Stromal cell of bone marrow (primary cell): ENCODE measurements around the gene AOPEP.
"Not testable (repeated sequence)": the region's sequence is repeated elsewhere in the genome, so short reads cannot be mapped to it uniquely, and the experiment has no call there.

Experiments used
- DNase-seq: peaks from one replicate; pipeline ENCODE4 v3.0.0-alpha.2; 2012; ENCODE audit warnings: low read depth

The AOPEP gene

DNA sequence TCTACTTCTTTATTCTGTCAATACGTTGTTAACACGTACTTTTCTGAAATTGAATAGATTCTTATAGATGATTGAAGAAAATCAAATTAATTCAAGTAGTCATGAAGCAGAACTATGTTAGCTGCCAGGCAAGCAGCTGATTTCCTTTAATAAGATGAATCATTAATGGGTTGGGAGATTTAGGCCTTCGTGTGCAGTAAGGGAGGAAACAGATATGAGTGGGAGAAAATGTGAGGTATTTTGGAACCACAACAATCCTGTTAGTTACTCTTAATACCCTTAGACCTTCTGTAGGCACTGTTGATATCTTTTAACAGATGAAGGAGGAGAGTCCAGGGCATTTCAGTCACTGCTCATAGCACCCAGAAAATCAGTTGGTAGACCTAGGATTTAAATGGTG lies 121.0 kb downstream of the AOPEP start:
- DNase-seq, result peak; percentile 70

DNA sequence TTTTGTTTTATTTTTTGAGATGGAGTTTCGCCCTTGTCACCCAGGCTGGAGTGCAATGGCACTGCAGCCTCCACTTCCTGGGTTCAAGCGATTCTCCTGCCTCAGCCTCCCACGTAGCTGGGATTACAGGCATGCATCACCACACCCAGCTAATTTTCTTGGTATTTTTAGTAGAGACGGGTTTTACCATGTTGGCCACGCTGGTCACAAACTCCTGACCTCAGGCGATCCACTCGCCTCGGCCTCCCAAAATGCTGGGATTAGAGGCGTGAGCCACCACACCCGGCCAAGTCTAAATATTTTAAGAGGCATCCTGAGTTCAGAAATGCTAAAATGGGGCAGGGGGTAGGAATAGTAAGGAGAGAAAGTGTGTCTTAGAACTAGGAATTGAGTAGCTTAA lies 122.3 kb downstream of the AOPEP start:
- not testable (repeated sequence) for DNase-seq

DNA sequence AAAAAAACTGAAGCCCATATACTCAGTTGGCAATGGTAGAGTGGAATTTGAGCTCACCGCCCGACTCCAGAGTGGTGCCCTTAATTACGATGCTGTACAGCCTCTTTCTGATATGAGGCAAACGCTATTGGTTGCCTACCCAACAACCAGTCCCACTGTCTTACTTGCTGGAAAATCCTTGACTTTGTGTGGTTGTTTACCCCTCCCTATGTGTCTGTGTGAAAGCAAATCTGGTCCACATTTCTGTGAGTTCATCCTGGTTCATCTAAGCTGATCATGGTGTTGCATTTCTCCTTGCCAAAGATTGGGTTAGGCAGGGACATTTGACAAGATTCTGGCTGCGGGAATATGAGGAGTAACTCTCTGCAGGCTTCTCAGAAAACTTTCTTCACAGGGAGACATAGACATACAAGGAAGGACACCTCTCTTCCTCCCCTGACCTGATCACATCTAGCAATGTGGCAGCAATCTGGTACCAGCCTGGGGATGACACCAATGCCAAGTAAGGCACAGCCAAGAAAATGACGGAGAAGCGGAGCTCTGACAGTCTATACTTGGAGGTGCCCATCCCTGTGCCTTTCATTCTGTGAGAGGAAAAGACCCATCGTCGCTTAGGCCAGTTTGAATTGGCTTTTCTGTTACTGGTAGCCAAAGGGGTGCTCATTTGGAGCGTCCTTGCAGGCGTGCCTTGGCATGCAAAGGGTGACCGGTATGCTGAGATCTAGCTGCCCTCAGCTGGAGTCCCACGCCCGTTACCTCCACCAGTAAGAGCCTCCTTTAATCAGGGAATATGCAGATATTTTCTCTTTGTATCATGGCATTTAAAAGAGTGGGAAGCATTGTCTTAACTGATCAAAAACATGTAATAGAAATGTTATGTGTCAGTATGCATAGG lies 124.3 kb downstream of the AOPEP start:
- DNase-seq, result no peak

DNA sequence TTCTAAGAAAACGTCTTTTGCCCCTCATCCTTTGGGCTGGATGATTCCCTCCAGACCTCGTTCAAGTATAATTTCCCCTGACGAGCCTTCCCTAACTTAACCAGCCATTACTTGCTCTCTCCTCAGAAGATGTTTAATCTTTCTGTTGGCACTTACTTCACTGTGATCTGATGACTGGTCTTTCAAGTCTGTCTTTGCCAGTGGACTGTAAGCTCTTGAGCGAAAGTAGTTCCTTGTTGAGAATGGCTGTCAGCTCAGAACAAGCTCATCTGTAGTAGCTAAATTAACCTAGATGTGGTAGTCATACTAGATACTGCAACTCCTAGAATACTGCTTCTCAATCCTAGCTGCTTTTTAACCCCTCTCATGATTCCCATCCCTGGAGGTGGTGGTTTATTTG lies 125.0 kb downstream of the AOPEP start:
- no peak for DNase-seq

DNA sequence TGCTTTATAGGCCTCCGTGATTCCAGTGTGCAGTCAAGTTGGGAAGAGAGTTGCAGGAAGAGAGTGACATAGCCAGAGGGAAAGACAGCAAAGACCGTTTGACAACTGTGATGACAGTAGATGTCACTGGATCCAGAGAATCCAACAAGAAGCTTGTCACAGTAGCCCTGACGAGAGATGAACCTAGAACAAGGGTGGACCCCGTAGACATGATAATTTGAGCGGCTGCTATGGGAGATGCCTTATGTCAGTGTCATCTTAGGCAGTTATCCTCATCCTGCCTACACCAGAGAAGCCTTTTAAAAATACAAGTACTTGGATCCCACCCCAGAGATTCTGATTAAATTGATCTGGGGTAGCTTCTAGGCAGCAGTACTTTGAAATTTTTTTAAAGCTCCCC lies 125.4 kb downstream of the AOPEP start:
- DNase-seq, result no peak

DNA sequence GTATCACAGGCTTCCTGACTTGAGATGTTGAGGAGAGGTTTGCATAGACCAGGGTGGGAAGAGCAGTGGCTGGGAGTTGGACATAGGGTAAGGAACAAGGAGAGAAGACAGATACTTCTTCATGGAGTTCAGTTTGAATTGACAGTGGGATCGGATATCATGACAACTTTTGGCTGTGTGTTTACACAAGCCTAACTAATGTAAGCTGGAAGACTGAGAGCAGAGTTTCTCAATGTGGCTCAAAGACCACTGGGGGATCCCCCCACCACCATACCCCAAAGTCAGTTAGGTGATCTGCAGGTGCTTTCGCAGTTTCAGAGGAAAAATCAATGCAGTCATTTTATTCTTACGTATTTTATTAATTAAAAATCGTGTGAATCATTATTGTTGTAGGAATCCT lies 125.9 kb downstream of the AOPEP start:
- no peak for DNase-seq

DNA sequence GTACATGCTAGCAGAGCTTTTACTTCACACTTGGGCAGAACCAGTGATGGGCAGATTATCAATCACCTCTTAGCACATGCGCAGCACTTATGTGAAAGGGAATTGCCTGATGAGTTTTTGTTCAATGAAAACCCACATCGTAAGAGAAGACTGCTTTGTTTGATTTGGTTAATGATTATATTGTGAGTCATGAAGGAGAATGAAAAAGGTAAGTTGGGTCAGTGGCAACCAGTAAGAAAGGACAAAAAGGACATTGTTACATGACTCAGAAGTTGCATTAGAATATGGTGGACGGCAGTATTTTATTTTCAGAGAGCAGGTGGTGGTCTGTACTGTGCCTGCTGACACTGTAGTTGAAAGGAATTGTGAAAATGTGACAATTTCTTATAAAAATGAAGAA lies 127.4 kb downstream of the AOPEP start:
- DNase-seq, result no peak

DNA sequence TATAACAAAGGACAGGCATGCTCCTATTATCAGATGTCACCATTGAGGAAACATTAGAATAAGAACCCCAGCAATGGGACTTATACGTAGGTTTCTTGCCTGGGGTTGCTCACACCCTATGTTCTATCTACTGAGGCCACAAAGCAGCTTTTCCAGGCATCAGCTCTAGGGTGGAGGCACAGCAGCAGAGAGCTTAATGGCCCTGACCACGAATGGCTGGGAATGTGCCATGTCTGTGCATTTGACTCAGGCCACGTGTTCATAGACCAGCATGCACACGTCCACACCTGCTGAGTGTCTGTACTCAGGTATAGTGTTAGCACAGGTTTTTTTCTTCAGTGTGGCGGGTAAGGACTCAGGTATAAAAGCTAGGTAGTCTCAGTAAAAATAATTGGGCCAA lies 129.4 kb downstream of the AOPEP start:
- no peak for DNase-seq

DNA sequence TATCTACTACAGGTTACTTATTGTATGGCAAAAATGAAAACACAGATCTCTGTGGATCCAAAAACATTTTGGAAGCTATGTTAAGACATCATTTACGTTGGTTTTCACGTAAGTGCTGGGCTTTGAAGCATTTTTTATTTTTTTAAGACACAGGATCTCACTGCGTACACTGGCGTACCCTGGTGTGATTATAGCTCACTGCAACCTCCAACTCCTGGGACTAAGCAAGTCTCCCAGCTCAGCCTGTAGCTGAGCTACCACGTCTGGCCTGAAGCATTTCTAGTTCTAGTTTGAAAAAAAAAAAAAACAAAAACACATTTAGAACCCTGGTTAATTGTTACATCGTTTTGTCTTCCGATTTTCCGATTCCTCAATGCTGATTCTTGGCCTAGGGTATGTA lies 131.3 kb downstream of the AOPEP start:
- DNase-seq, result no peak

DNA sequence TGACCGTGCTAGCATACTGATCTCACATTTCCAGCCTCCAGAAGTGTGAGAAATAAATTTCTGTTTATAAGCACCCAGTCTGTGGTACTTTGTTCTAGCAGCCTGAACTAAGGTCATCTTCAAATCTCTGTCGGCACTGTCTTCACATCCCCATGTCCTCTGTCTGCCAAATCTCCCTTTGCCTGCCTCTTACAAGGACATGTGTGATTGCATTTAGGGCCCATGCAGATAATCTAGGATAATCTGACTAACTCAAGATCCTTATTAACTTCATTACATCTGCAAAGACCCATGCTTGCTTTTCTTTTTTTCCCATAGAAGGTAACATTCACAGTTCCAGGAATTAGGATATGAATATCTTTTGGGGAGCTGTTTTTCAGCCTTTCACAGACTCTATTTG lies 132.7 kb downstream of the AOPEP start:
- no peak for DNase-seq

DNA sequence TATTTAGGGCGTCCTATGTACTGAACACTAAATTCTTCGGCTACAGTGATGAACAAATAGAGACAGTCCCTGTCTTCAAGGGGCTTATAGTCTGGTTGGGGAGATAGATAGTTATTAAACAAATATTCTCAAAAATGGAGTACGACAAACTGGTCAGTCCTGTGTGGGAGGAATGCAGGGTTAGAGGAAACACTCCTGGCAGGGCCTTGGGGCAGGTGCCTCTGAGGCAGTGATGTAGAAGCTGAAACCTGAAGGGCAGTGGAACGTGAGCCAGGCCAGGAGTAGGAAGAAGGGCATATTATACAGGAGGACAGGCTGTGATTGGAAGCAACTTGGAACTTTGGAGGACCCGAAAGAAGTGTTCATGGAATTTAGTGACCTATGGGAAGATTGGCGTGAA lies 133.4 kb downstream of the AOPEP start:
- no peak for DNase-seq

DNA sequence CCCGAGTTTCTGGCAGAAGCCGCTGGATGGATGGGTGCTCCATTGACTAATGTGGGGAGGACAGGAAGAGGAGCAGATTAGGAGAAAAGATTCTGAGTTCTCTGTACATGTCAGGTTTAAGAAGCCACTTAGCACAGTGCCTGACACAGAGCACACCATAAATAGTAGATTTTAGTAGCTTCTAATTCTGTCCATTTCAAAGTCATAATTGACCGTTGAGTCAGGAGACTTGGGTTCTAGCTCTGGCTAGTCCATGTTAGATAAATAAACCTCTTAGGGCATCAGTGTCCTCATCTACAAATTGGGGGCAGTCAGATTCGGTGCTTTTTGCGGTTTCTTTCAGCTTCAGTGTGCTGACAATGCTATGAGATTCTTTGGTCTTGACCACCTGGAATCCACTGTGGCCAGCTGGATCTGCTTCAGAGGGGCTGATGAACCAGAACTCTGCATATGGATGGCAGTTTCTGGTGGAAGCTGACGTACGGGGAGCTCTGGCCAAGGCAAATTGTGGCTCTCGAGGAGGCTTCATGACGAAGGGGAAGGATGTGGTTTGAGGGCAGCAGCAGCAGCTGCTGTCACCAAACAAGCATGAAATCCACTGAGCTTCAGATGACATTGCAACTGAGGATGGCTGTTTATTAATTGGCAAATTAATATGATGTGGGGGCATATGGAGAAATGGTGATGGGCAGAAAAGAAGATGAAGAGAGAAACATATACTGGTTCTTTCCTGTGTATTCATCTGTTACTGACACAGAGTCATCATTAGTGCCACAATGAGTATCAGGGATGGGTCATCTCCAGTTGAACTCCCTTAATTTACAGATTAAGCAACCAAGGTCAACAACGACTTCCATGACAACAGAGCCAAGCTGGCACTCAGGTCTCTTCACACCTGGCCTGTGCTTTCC lies 134.4 kb downstream of the AOPEP start:
- peak; percentile 81 for DNase-seq

DNA sequence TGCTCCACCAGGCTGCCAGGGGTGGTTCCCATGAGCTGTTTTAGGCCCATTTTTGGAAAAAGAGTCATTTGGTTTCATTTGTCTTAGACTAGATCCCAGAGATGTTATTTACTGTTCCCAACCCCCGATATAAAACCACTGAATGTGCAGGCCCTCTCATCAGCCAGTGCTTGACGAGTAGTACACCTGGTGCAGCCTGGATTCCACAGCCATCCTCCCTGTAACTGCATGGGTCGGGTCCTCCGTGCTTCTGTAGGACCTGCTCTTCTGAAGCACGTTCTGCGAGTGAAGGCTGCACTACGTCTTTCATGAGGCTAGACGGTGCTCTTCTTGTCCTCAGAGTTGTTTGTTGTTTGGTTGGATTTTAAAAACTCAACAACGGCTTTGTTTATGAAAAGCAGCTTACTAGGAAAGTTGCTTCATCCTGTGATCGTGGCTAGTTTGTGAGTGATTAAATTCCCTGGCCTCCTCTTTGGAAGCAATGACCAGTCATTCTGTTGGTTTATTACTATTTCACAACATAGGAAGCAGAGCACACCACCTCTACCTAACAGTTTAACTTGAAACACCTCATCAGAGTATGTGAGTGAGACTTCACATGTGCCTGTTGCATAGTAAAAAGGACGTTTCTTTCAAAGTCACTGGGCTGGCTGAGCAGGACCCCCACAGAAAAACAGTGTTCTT lies 135.2 kb downstream of the AOPEP start:
- DNase-seq, result peak; percentile 85

DNA sequence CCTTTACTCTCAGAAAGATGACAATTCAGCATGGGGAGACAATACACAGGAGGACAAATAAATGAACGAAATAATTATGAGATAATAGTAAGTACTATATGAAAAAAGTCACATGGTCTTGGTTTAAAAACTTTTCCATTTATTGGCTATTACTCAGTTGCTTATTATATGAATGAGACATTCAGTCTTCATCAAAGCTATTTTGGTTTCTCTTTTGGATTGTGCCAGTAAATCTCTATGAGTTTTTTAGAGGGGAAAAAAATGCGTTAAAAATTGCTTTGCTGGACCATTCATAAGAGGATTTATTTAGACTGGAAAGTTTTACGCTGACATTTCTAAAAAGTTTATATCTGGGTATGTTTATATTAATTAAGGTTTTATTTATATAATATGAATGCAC lies 137.7 kb downstream of the AOPEP start:
- DNase-seq, result no peak

DNA sequence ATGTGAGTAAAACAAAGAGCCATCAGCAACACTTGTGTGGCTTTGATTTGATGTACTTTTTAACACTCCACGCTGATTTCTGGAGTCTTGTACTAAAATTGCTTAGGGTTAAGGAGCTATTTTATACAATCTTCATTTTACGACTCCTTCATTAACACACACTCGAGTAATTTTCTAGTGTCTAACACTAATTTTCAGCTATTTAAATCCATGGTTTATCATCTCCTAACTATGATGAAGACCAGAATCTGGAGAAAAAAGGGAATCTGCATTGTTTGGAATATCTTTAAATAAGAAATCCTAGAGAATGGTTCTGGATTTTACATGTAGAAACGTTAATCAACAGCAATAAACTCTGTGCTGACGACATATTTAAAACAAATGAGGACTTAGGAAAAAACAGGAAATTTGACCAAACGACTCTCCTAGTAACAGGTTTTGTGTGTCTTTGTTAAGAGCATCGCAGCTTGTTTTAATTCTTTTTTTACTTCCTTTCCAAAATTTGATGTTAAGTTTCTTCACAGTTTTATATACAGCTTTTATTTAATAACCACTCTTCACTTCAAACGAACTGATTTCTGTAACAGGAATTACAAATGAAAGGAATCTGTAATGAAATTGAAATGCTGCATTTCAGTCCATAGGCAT lies 138.5 kb downstream of the AOPEP start:
- DNase-seq, result no peak

DNA sequence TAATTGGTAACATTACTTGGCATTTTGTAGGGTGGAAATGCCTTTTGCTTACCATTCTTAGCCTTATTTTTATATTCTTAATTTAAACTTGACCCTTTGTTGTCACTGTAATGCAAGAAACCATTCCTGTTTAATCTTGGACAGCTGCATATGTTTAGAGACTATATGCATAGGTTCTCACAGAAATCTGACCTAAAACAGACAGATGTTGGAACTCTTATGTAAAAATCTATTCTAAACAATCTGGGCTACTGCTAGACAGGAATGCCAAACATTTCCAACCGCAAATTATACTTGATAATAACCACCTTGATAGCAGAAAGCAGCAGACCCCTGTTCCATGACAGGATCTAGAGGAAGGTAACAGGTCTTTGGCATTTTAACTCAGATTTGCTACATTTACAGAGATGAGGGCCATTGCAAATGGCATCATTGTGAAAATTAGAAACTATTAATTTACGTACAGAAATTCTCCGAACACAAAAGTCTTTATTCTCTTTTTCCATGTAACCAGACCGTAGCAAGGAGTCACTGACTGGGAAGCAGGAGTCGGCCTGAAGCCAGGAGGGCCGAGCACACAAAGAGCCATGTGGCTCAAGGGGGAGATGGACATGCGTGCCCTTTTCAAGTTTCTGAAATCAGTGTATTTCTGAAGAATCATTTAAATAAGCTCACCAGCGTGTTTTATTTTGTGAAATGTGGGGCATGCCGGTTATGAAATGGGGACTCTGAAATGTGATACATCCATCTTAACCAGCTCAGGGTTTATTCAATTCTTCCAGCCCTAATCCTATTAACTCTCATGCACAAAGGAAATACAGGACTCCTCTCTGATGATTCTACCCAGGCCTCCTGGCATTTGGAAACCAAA lies 139.3 kb downstream of the AOPEP start:
- DNase-seq, result peak; percentile 48

DNA sequence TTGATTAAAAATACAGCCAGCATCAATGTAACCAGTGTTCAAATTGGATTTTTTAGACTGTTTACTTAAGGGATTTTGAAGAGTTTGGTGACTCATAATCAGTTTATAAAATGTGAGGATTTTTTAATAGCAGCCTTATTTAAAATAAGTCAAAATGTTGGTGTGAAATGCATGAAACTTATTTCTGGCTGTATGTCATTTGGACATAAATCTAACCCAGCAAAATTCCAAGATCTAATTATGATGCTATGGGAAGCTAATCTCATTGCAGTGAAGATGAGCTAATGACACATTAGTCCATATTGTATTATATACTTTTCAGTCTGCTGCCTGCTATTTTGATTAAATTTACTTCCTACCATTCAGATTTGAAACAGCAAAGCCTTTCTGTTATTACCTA lies 140.3 kb downstream of the AOPEP start:
- no peak for DNase-seq

DNA sequence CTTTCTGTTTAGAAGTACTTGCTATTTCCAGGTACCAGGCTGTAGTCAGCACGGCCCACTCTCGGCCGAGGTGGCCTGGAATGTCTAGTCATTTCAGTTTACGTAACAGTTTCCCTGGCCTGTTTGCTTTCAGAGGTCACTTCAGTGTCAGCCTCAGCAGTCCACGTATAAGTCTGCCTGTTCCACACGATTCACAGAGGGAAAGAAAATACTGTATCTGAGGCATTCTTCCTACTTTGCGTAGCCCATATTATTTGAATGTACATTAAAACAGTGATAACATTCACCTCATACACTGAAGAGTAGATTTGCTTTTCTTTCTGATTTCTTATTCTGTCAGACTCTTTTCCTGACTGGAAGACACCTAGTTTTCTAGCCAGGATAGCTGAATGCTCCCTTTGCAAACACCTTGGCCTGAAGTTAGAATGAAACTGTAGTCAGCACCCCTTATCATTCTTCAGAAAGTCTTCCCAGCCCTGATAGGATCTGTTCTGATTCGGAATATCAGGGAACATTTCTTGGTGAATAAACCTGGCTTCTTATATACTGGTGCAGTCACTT lies 140.9 kb downstream of the AOPEP start:
- peak; percentile 65 for DNase-seq

DNA sequence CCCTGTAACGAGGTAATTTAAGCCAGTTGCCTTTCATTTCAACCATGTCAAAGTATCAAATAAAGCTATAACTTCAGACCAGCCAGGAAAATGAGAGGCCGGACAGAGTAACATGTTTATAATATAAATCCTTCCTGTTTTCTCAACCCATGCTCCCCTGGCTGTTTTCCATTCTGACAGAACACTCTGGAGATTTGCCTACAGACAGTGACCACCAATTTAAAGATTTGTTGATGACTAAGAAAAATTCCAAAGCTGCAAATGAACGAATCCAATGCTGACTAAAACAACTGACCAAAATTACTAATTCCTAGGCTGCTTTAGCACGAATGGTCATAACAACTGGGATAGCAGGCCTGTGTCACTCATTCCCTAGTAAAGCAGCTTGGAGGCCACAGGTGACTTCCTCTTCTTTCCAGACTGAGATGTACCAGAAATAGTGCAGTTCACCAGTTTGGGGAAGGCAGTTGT lies 141.4 kb downstream of the AOPEP start:
- DNase-seq, result peak; percentile 90

DNA sequence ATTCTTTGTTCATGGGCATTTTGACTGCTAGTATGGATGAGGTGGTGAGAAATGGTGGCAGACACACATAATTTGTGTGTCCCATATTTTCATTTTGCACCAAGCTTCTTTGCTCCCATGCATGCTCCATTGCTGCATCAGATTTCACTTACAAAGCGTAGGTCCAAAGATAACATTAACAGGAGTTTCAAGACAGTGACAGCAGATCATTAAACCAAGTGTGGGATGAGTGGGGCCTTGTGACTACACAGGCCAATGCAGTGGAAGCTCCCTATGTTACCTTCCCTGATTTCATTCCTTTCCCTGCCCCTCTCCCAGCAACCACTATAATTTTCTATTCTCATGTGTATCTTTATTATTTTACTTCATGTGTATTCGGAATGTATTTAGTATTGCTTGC lies 142.0 kb downstream of the AOPEP start:
- DNase-seq, result no peak
